IPS-20b (cell line): ENCODE results near the gene TBC1D12.

Experiments used
- H3K27ac ChIP-seq: one replicate; pipeline ENCODE4 v1.5.1; 2013; ENCODE audit warnings: low read length
- H3K27me3 ChIP-seq: 2 replicates; pipeline ENCODE4 v1.6.1; 2013; ENCODE audit warnings: mild to moderate bottlenecking, low read length, inconsistent platforms; ENCODE audit not compliant: insufficient read depth
- H3K36me3 ChIP-seq: 2 replicates; pipeline ENCODE4 v1.6.1; 2013; ENCODE audit warnings: low read depth, mild to moderate bottlenecking, inconsistent platforms, low read length, moderate library complexity; ENCODE audit not compliant: insufficient read depth
- H3K4me1 ChIP-seq: 2 replicates; pipeline ENCODE4 v1.6.1; 2013; ENCODE audit warnings: mild to moderate bottlenecking, control low read depth, inconsistent platforms, low read length, moderate library complexity; ENCODE audit not compliant: insufficient read depth
- H3K4me3 ChIP-seq: 2 replicates; pipeline ENCODE4 v1.5.1; 2013; ENCODE audit warnings: mild to moderate bottlenecking, low read length, inconsistent platforms
- H3K9ac ChIP-seq: 2 replicates; pipeline ENCODE4 v1.6.1; 2013; ENCODE audit warnings: low read depth, mild to moderate bottlenecking, inconsistent platforms, low read length, moderate library complexity
- H3K9me3 ChIP-seq: 2 replicates; pipeline ENCODE4 v1.6.1; 2013; ENCODE audit warnings: mild to moderate bottlenecking, low read depth, low read length, inconsistent platforms; ENCODE audit not compliant: insufficient read depth

Gene TBC1D12

GRCh38 chr10:94402204-94402842, at the start of gene TBC1D12:
Gene TBC1D12 (plus strand): TSS chr10:94402541. CDS start chr10:94402614, 73 bp downstream.
- no peaks in the 10 kb centered on the region for H3K4me1 ChIP-seq
- H3K27me3 ChIP-seq = peaks cover 33% of the 10 kb centered on the region
- H3K27ac ChIP-seq = no peak within 1 kb of the TSS
- H3K9ac ChIP-seq = no peak within 1 kb of the TSS
- no peaks in the 10 kb centered on the region for H3K36me3 ChIP-seq
- no peaks in the 10 kb centered on the region for H3K9me3 ChIP-seq
- peak within 1 kb of the TSS; percentile 76 for H3K4me3 ChIP-seq

GRCh38 chr10:94353336-94353735, 49.0 kb upstream of the TBC1D12 start:
- no peaks in the 10 kb centered on the region for H3K9me3 ChIP-seq
- no peak overlapping the region for H3K27ac ChIP-seq
- H3K27me3 ChIP-seq = no peaks in the 10 kb centered on the region
- no peak overlapping the region for H3K4me3 ChIP-seq
- no peaks in the 10 kb centered on the region for H3K4me1 ChIP-seq
- H3K9ac ChIP-seq = no peak overlapping the region
- H3K36me3 ChIP-seq = peaks cover 96% of the 10 kb centered on the region

- Histone ChIP-seq H3K9me3 (no peaks in the 10 kb centered on the region), H3K4me3 (no peak overlapping the region), H3K4me1 (no peaks in the 10 kb centered on the region), H3K36me3 (peaks cover 90% of the 10 kb centered on the region), H3K27me3 (no peaks in the 10 kb centered on the region), H3K27ac (no peak overlapping the region), H3K9ac (no peak overlapping the region)
Observed at GRCh38 chr10:94355841-94356240, 46.5 kb upstream of the TBC1D12 start.

GRCh38 chr10:94357193-94357592, 45.1 kb upstream of the TBC1D12 start:
- Histone ChIP-seq H3K9me3 (no peaks in the 10 kb centered on the region), H3K4me1 (peaks cover 9% of the 10 kb centered on the region; the same call in 1 of the 2 replicates), H3K9ac (no peak overlapping the region), H3K27me3 (no peaks in the 10 kb centered on the region), H3K36me3 (peaks cover 83% of the 10 kb centered on the region), H3K27ac (no peak overlapping the region), H3K4me3 (no peak overlapping the region)

- H3K4me3 ChIP-seq = no peak overlapping the region
- H3K27ac ChIP-seq = no peak overlapping the region
- peaks cover 6% of the 10 kb centered on the region for H3K27me3 ChIP-seq
- peaks cover 70% of the 10 kb centered on the region for H3K36me3 ChIP-seq
- no peaks in the 10 kb centered on the region for H3K9me3 ChIP-seq
- H3K4me1 ChIP-seq = peaks cover 9% of the 10 kb centered on the region; the same call in 1 of the 2 replicates
- H3K9ac ChIP-seq = no peak overlapping the region
Observed at GRCh38 chr10:94358480-94358879, 43.9 kb upstream of the TBC1D12 start.

GRCh38 chr10:94361171-94361794, 41.1 kb upstream of the TBC1D12 start:
- H3K36me3 ChIP-seq = peaks cover 43% of the 10 kb centered on the region
- no peaks in the 10 kb centered on the region for H3K9me3 ChIP-seq
- peak overlapping the region; percentile 87; the same call in 1 of the 2 replicates for H3K9ac ChIP-seq
- H3K27me3 ChIP-seq = peaks cover 34% of the 10 kb centered on the region
- peak overlapping the region; percentile 93 for H3K4me3 ChIP-seq
- peaks cover 9% of the 10 kb centered on the region; the same call in 1 of the 2 replicates for H3K4me1 ChIP-seq
- H3K27ac ChIP-seq = no peak overlapping the region

- Histone ChIP-seq H3K27ac (no peak within 1 kb of the TSS), H3K4me1 (peaks cover 9% of the 10 kb centered on the region; the same call in 1 of the 2 replicates), H3K9ac (peak within 1 kb of the TSS; percentile 87), H3K36me3 (peaks cover 30% of the 10 kb centered on the region), H3K4me3 (peak within 1 kb of the TSS; percentile 93), H3K9me3 (no peaks in the 10 kb centered on the region), H3K27me3 (peaks cover 35% of the 10 kb centered on the region)
Observed at GRCh38 chr10:94362360-94363250, 39.7 kb upstream of the TBC1D12 start, which contains the start of gene NOC3L. Gene NOC3L (minus strand): TSS chr10:94362939. CDS start chr10:94362838, 101 bp downstream.

GRCh38 chr10:94363251-94363565, 39.1 kb upstream of the TBC1D12 start:
- peak overlapping the region; percentile 93; the same call in 1 of the 2 replicates for H3K4me3 ChIP-seq
- no peak overlapping the region for H3K27ac ChIP-seq
- peaks cover 35% of the 10 kb centered on the region for H3K27me3 ChIP-seq
- H3K9me3 ChIP-seq = no peaks in the 10 kb centered on the region
- H3K36me3 ChIP-seq = peaks cover 24% of the 10 kb centered on the region
- H3K9ac ChIP-seq = no peak overlapping the region
- H3K4me1 ChIP-seq = peaks cover 9% of the 10 kb centered on the region; the same call in 1 of the 2 replicates

GRCh38 chr10:94364482-94364881, 37.9 kb upstream of the TBC1D12 start:
- peaks cover 12% of the 10 kb centered on the region; the same call in 1 of the 2 replicates for H3K36me3 ChIP-seq
- H3K27ac ChIP-seq = no peak overlapping the region
- H3K4me3 ChIP-seq = no peak overlapping the region
- no peak overlapping the region for H3K9ac ChIP-seq
- peaks cover 9% of the 10 kb centered on the region; the same call in 1 of the 2 replicates for H3K4me1 ChIP-seq
- H3K9me3 ChIP-seq = no peaks in the 10 kb centered on the region
- H3K27me3 ChIP-seq = peaks cover 35% of the 10 kb centered on the region

- H3K27ac ChIP-seq = no peak overlapping the region
- H3K9me3 ChIP-seq = no peaks in the 10 kb centered on the region
- H3K9ac ChIP-seq = no peak overlapping the region
- H3K4me3 ChIP-seq = no peak overlapping the region
- peaks cover 1% of the 10 kb centered on the region; the same call in 1 of the 2 replicates for H3K36me3 ChIP-seq
- peaks cover 35% of the 10 kb centered on the region for H3K27me3 ChIP-seq
- peaks cover 6% of the 10 kb centered on the region; the same call in 1 of the 2 replicates for H3K4me1 ChIP-seq
Observed at GRCh38 chr10:94366382-94366781, 36.0 kb upstream of the TBC1D12 start.

- Histone ChIP-seq H3K4me1 (no peaks in the 10 kb centered on the region), H3K9me3 (no peaks in the 10 kb centered on the region), H3K36me3 (no peaks in the 10 kb centered on the region)
Observed at GRCh38 chr10:94370501-94370900, 31.8 kb upstream of the TBC1D12 start.

More at GRCh38 chr10:94370501-94370900, 31.8 kb upstream of the TBC1D12 start:
- no peak overlapping the region for H3K9ac ChIP-seq
- no peak overlapping the region for H3K27ac ChIP-seq
- H3K27me3 ChIP-seq = peaks cover 9% of the 10 kb centered on the region
- no peak overlapping the region for H3K4me3 ChIP-seq
